Measurements from ENCODE around the gene NOXA1.
"Not testable (repeated sequence)": the region's sequence is repeated elsewhere in the genome, so short reads cannot be mapped to it uniquely, and the experiment has no call there.

Gene NOXA1

GRCh38 chr9:137383784-137384756 is 39.1 kb upstream of the NOXA1 start:
- no peak for TF ChIP-seq CTCF (IDR thresholded peaks at IDR 0.05; ENCODE audit: borderline replicate concordance, insufficient read depth, low read depth, low read length)
- no peak overlapping the region for H3K4me3 ChIP-seq (ENCODE audit: low read depth, low read length)

- no peak overlapping the region for H3K4me3 ChIP-seq (ENCODE audit: low read depth, low read length)
- no peak for TF ChIP-seq CTCF (IDR thresholded peaks at IDR 0.05; ENCODE audit: borderline replicate concordance, insufficient read depth, low read depth, low read length)
Measured at GRCh38 chr9:137385061-137385655, 38.0 kb upstream of the NOXA1 start.

GRCh38 chr9:137386507-137387113 is 36.6 kb upstream of the NOXA1 start:
- H3K4me3 ChIP-seq (ENCODE audit: low read depth, low read length): not testable (repeated sequence)

GRCh38 chr9:137387114-137387890 is 35.9 kb upstream of the NOXA1 start:
- H3K4me3 ChIP-seq (ENCODE audit: low read depth, low read length): no peak overlapping the region
- no peak for TF ChIP-seq CTCF (IDR thresholded peaks at IDR 0.05; ENCODE audit: borderline replicate concordance, insufficient read depth, low read depth, low read length)

- no peak for TF ChIP-seq CTCF (IDR thresholded peaks at IDR 0.05; ENCODE audit: borderline replicate concordance, insufficient read depth, low read depth, low read length)
- H3K4me3 ChIP-seq (ENCODE audit: low read depth, low read length): no peak overlapping the region
Measured at GRCh38 chr9:137387891-137388560, 35.2 kb upstream of the NOXA1 start.

GRCh38 chr9:137388589-137389427 is 34.4 kb upstream of the NOXA1 start:
- H3K4me3 ChIP-seq (ENCODE audit: low read depth, low read length): no peak overlapping the region
- no peak for TF ChIP-seq CTCF (IDR thresholded peaks at IDR 0.05; ENCODE audit: borderline replicate concordance, insufficient read depth, low read depth, low read length)
